HEK293T (cell line): ENCODE results near the gene DOCK7.
"Not testable (repeated sequence)": the region's sequence is repeated elsewhere in the genome, so short reads cannot be mapped to it uniquely, and the experiment has no call there.

Source experiments
- CTCF ChIA-PET: fragments of 350-600 bp; formaldehyde crosslinking; extraction: SDS; loops from one replicate; lab custom pipeline; 2021; ENCODE audit warnings: antibody characterized with exemption, inconsistent platforms; lab: Yijun Ruan, JAX
- POLR2A ChIA-PET: fragments of 350-600 bp; formaldehyde crosslinking; extraction: SDS; loops from one replicate; lab custom pipeline; 2020; ENCODE audit warnings: antibody characterized with exemption, inconsistent platforms; lab: Yijun Ruan, JAX
- DNase-seq: peaks from one replicate; pipeline ENCODE4 v3.0.0; 2012; ENCODE audit warnings: mixed read lengths; ENCODE audit errors: extremely low spot score
- ARNT ChIP-seq: fragments of 450-650 bp; IDR thresholded peaks from 2 replicates; pipeline ENCODE4 v1.6.1; 2017; ENCODE audit warnings: mild to moderate bottlenecking
- BHLHE40 ChIP-seq: fragments of 450-650 bp; IDR thresholded peaks from 2 replicates; pipeline ENCODE4 v1.6.1; 2016; ENCODE audit warnings: mild to moderate bottlenecking, moderate library complexity, borderline replicate concordance
- CTBP1 ChIP-seq: fragments of 450-650 bp; IDR thresholded peaks from 2 replicates; pipeline ENCODE4 v1.6.1; 2016; ENCODE audit warnings: borderline replicate concordance
- ELF4 ChIP-seq: fragments of 450-650 bp; IDR thresholded peaks from 2 replicates; pipeline ENCODE4 v1.6.1; 2017; ENCODE audit warnings: antibody characterized with exemption
- FOXA1 ChIP-seq: fragments of 450-650 bp; IDR thresholded peaks from 2 replicates; pipeline ENCODE4 v1.6.1; 2016; ENCODE audit warnings: mild to moderate bottlenecking
- FOXK2 ChIP-seq: fragments of 450-650 bp; IDR thresholded peaks from 2 replicates; pipeline ENCODE4 v1.6.1; 2016; ENCODE audit warnings: mild to moderate bottlenecking
- FOXM1 ChIP-seq: fragments of 450-650 bp; IDR thresholded peaks from 2 replicates; pipeline ENCODE4 v1.6.1; 2017; ENCODE audit warnings: mild to moderate bottlenecking, borderline replicate concordance
- HDGF ChIP-seq: fragments of 450-650 bp; IDR thresholded peaks from 2 replicates; pipeline ENCODE4 v1.6.1; 2017; ENCODE audit warnings: antibody characterized with exemption, borderline replicate concordance
- L3MBTL2 ChIP-seq: fragments of 450-650 bp; conservative IDR thresholded peaks from 2 replicates; pipeline ENCODE4 v1.6.1; 2016; ENCODE audit warnings: mild to moderate bottlenecking
- LEF1 ChIP-seq: fragments of 450-650 bp; IDR thresholded peaks from 2 replicates; pipeline ENCODE4 v1.6.1; 2017; ENCODE audit warnings: mild to moderate bottlenecking, borderline replicate concordance
- NFRKB ChIP-seq: fragments of 450-650 bp; IDR thresholded peaks from 2 replicates; pipeline ENCODE4 v1.6.1; 2016; ENCODE audit warnings: mild to moderate bottlenecking, moderate library complexity
- PKNOX1 ChIP-seq: fragments of 450-650 bp; IDR thresholded peaks from 2 replicates; pipeline ENCODE4 v1.6.1; 2016
- SP1 ChIP-seq: fragments of 450-650 bp; IDR thresholded peaks from 2 replicates; pipeline ENCODE4 v1.6.1; 2017
- SUZ12 ChIP-seq: fragments of 450-650 bp; IDR thresholded peaks from 2 replicates; pipeline ENCODE4 v1.6.1; 2016; ENCODE audit warnings: mild to moderate bottlenecking
- TARDBP ChIP-seq: fragments of 450-650 bp; IDR thresholded peaks from 2 replicates; pipeline ENCODE4 v1.6.1; 2016
- ZNF384 ChIP-seq: fragments of 450-650 bp; IDR thresholded peaks from 2 replicates; pipeline ENCODE4 v1.6.1; 2016

Gene DOCK7

GRCh38 chr1:62706985-62707743 is 19.0 kb upstream of the DOCK7 start:
- TF ChIP-seq PKNOX1 (no peak), HDGF (no peak), ELF4 (no peak), SP1 (no peak), ARNT (no peak), BHLHE40 (no peak), FOXA1 (no peak), ZNF384 (no peak), FOXK2 (no peak), SUZ12 (no peak), LEF1 (no peak), TARDBP (no peak), CTBP1 (no peak), FOXM1 (no peak), L3MBTL2 (no peak), NFRKB (no peak)
- ChIA-PET CTCF (interaction anchor here (0.7 kb wide), 1 partner anchor 112 kb away, joined by 4 read pairs; no protein-coding TSS in a partner anchor), POLR2A (no interaction called here)
- DNase-seq = no peak

DNA sequence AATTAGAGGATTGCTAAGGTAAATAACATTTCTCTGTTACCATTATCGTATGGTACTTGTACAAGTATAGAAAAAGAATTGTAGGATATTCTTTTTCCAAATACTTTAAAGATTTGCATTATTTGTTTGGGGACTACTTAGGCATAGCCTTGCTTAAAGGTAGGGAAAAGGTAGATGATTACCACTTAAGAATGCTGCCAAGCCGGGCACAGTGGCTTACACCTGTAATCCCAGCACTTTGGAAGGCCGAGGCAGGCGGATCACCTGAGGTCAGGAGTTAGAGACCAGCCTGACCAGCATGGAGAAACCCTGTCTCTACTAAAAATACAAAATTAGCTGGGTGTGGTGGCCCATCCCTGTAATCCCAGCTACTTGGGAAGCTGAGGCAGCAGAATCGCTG is 10.0 kb upstream of the DOCK7 start:
- POLR2A ChIA-PET, DNase-seq: not testable (repeated sequence)
- CTCF ChIA-PET = interaction anchor here (1.3 kb wide), 1 partner anchor 11 kb away, joined by 4 read pairs; no protein-coding TSS in a partner anchor

DNA sequence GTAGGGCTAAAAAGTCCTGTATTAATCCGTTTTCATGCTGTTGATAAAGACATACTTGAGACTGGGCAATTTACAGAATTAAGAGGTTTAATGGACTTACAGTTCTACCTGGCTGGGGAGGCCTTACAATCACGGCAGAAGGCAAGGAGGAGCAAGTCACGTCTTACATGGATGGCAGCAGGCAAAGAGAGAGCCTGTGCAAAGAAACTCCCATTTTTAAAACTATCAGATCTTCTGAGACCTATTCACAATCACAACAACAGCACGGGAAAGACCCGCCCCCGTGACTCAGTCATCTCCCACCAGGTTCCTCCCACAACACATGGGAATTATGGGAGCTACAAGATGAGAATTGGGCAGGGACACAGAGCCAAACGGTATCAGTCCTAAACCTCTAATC is 6.3 kb upstream of the DOCK7 start:
- POLR2A ChIA-PET, DNase-seq, CTCF ChIA-PET: not testable (repeated sequence)

GRCh38 chr1:62693123-62693522 is 4.9 kb upstream of the DOCK7 start:
- TF ChIP-seq TARDBP (no peak), FOXA1 (no peak), PKNOX1 (no peak), SP1 (no peak), BHLHE40 (no peak), LEF1 (no peak), NFRKB (no peak), L3MBTL2 (no peak), SUZ12 (no peak), ELF4 (no peak), HDGF (no peak), FOXM1 (no peak), ZNF384 (no peak), FOXK2 (no peak), CTBP1 (no peak), ARNT (no peak)
- no peak for DNase-seq
- ChIA-PET CTCF (no interaction called here), POLR2A (no interaction called here)

- DNase-seq = no peak
- no peak for TF ChIP-seq FOXA1
- TF ChIP-seq ZNF384 = no peak
- TF ChIP-seq FOXM1 = no peak
- no peak for TF ChIP-seq TARDBP
- TF ChIP-seq LEF1 = no peak
- TF ChIP-seq ELF4 = no peak
- no peak for TF ChIP-seq CTBP1
- TF ChIP-seq BHLHE40 = no peak
- TF ChIP-seq FOXK2 = no peak
- TF ChIP-seq SP1 = no peak
- POLR2A ChIA-PET = no interaction called here
- CTCF ChIA-PET = no interaction called here
Observed at GRCh38 chr1:62691062-62691844, 3.1 kb upstream of the DOCK7 start.

GRCh38 chr1:62689524-62689923 is 1.3 kb upstream of the DOCK7 start:
- ChIA-PET CTCF (no interaction called here), POLR2A (interaction anchor here (0.6 to 1.6 kb wide), 2 partner anchors 8 to 31 kb away, joined by 4 read pairs; no protein-coding TSS in a partner anchor)
- no peak for DNase-seq
- TF ChIP-seq PKNOX1 (no peak), BHLHE40 (no peak), HDGF (no peak), ARNT (no peak), FOXK2 (no peak), L3MBTL2 (no peak), ELF4 (no peak), SUZ12 (no peak), NFRKB (no peak), TARDBP (no peak)
